ENCODE results near the gene RND1. TPM values are rescaled to one million over a fixed set of nuclear protein-coding genes. Genes with fewer than 3 reads are reported as not detected.

RND1 gene
- polyA plus RNA-seq, 1 of the 3 experiments (the other 2 are of a cell fraction): 0.39 TPM

DNA sequence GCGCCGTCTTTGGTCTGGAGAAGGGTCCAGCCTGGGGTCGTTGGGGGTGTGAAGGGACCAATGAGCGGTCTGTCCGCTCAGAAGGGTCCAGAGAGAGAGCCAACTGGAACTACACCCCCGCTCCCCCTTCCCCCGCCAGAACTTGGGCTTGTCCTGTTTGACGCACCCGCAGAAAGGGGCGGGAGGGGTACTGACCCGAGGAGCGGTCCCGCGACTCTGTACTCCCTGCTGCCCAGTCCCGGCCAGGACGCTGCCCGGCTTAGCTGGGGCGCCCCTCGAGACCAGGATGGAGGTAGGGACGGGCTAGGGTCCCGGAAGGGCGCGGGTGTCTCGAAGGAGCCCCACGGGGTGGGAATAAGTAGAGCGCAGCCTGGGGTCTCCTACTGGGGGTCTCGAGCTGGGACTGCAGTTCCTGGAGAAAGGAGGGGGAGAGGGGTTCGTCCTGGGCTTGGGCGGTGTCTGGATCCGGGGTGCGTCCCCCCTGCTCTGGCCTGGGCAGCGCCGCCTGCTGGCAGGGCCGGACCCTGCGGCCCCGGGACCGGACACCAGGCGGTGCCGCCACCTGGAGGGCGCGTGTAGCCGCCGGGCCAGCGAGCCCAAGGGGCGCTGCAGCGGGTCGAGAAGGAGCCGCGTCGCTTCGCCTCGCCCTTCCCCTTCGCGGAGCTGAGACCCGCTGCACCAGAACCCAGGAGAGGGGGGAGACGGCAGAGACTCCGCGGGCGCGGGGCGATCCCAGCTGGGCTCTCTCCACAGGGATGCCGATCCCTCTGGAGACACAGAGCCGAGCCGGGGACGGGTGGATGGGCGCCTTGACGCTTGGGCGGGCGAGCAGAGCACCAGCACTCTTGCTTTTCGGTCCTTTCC, 51.2 kb downstream of the RND1 start (continued):
- TF ChIP-seq, protein P1, sequence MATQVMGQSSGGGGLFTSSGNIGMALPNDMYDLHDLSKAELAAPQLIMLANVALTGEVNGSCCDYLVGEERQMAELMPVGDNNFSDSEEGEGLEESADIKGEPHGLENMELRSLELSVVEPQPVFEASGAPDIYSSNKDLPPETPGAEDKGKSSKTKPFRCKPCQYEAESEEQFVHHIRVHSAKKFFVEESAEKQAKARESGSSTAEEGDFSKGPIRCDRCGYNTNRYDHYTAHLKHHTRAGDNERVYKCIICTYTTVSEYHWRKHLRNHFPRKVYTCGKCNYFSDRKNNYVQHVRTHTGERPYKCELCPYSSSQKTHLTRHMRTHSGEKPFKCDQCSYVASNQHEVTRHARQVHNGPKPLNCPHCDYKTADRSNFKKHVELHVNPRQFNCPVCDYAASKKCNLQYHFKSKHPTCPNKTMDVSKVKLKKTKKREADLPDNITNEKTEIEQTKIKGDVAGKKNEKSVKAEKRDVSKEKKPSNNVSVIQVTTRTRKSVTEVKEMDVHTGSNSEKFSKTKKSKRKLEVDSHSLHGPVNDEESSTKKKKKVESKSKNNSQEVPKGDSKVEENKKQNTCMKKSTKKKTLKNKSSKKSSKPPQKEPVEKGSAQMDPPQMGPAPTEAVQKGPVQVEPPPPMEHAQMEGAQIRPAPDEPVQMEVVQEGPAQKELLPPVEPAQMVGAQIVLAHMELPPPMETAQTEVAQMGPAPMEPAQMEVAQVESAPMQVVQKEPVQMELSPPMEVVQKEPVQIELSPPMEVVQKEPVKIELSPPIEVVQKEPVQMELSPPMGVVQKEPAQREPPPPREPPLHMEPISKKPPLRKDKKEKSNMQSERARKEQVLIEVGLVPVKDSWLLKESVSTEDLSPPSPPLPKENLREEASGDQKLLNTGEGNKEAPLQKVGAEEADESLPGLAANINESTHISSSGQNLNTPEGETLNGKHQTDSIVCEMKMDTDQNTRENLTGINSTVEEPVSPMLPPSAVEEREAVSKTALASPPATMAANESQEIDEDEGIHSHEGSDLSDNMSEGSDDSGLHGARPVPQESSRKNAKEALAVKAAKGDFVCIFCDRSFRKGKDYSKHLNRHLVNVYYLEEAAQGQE (IDR thresholded peaks at IDR 0.05; ENCODE audit: low read depth, low read length): no peak
- TF ChIP-seq RFX5 (IDR thresholded peaks at IDR 0.05; ENCODE audit: low read length): no peak
- TF ChIP-seq, protein P2, sequence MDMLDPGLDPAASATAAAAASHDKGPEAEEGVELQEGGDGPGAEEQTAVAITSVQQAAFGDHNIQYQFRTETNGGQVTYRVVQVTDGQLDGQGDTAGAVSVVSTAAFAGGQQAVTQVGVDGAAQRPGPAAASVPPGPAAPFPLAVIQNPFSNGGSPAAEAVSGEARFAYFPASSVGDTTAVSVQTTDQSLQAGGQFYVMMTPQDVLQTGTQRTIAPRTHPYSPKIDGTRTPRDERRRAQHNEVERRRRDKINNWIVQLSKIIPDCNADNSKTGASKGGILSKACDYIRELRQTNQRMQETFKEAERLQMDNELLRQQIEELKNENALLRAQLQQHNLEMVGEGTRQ (IDR thresholded peaks at IDR 0.05; ENCODE audit: borderline replicate concordance, low read depth, low read length): no peak
- peak; percentile 18; the same call in 1 of the 2 replicates for TF ChIP-seq RAD21 (IDR thresholded peaks at IDR 0.05; ENCODE audit: low read length)
- TF ChIP-seq EZH2phosphoT487 (IDR thresholded peaks at IDR 0.05; ENCODE audit: borderline replicate concordance, low read depth): no peak
- TF ChIP-seq SIN3A (IDR thresholded peaks at IDR 0.05; ENCODE audit: borderline replicate concordance, low read depth, low read length): peak; percentile 62; the same call in 1 of the 2 replicates
- peak; percentile 87 for TF ChIP-seq MXI1 (IDR thresholded peaks at IDR 0.05; ENCODE audit: low read depth, low read length)
- TF ChIP-seq, protein P3, sequence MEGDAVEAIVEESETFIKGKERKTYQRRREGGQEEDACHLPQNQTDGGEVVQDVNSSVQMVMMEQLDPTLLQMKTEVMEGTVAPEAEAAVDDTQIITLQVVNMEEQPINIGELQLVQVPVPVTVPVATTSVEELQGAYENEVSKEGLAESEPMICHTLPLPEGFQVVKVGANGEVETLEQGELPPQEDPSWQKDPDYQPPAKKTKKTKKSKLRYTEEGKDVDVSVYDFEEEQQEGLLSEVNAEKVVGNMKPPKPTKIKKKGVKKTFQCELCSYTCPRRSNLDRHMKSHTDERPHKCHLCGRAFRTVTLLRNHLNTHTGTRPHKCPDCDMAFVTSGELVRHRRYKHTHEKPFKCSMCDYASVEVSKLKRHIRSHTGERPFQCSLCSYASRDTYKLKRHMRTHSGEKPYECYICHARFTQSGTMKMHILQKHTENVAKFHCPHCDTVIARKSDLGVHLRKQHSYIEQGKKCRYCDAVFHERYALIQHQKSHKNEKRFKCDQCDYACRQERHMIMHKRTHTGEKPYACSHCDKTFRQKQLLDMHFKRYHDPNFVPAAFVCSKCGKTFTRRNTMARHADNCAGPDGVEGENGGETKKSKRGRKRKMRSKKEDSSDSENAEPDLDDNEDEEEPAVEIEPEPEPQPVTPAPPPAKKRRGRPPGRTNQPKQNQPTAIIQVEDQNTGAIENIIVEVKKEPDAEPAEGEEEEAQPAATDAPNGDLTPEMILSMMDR (IDR thresholded peaks at IDR 0.05): peak; percentile 92
- TF ChIP-seq GABPA (IDR thresholded peaks at IDR 0.05; ENCODE audit: low read depth): peak; percentile 37; the same call in 1 of the 2 replicates

Data from SK-N-SH (cell line).